GM19467 (cell line): ENCODE results near the gene PDZD2.
"Not testable (repeated sequence)": the region's sequence is repeated elsewhere in the genome, so short reads cannot be mapped to it uniquely, and the experiment has no call there.

ENCODE experiments used
- ATAC-seq: cut with Tn5 transposase; IDR thresholded peaks from one replicate; pipeline ENCODE4 v1.9.1; 2021; ENCODE audit warnings: mild to moderate bottlenecking, moderate library complexity; ENCODE audit not compliant: unreplicated experiment

Gene PDZD2

DNA sequence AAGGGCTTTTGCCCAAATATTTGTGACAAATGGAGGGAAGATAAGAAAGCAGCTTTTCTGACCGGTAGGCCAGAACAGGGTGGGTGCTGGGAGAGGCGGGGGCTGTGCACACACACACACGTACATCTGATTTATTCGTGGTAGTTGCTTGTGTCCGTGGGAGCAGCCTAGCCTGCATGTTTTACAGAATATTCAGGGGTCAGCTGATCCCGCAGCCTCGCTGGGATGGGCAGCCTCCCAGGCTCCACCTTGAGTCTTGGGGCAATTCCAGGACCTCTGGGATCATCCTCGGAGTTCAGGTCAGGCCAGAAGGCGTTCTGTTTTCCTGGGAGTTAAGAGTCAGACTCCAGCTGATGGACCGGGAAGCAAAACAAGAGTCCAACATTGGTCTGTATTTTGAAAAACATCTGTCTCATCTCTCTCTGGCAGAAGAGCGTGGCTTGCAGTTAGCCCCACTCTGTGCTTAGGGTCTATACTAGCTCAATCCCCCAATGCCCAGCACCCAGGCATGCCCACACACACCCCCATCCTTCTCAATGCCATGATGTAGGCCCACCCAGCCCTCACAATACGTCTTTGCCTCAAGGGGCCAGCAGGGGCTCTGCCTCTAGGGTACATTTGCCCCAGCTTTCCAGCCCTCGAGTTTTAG is 324.6 kb downstream of the PDZD2 start:
- no peak for ATAC-seq

DNA sequence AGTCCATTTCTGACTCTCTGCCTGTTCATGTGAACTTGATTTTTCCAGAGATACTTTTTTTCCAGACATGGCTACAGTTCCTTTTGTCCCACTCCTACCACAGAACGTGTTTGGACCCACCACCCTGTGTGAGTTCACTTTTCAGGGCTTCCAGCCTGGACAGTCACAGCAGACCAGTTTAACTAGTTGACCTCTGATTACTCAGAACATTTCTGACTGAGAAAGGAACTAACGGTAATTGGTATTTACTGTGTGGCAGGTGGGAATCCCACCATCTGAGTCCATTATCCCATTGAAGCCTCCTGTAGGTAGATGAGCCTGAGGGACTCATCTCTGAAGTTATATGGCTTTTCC is 325.1 kb downstream of the PDZD2 start:
- ATAC-seq: no peak

DNA sequence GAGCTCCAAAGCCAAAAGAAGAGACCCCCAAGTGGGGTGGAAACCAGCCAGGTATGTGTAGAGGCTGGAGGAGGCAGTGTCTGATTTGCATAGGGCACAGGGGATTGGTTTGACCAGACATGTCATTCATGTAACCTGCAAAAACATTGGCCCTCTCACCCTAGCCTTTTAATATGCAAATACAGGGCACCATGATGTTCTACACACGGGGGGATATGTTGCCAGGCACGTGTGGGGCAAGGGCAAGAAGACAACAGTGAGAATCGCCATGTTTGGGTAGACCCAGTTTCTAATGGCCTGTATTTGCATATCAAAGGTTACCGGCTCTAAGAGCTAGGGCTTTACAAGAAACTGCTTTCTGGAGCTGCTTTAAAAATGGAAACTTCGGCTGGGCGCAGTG is 326.3 kb downstream of the PDZD2 start:
- no peak for ATAC-seq

DNA sequence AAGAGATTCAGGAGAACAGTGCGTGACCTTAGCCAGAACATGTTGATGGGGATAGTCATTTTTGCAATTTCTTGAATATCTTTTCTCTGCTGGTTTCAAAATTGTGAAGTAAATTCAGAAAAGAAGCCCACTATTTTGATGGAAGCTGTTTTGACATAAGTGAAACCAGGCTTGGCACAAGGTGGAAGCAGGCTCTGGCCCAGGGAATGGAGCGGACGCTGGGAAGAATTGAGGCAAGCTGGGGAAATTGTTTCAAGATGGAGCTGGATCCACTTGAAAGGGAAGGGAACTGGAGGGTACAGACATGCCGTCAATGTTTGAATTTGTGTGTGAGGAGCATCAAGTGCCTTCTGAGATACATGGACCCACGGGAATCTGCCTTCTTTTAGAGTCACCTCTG is 328.0 kb downstream of the PDZD2 start:
- no peak for ATAC-seq

DNA sequence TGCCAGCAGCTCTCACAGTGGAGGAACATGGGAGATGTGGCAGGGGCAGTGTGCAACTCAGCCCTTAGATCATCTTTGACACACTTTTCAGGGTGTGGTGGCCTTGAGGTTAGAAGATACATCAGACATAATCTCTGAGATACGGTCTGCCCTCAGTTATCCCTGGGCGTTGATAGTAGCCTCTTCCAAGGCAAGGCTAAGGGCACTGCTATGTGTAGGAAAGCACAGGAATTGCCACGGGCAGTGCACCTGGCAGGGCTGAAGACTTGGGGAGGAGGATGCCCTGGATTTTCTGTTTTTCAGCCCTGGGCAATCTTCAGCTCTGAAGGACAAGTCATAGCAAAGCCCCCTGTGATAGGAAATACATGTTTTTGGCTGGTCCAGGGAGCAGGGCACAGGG is 328.5 kb downstream of the PDZD2 start:
- no peak for ATAC-seq

DNA sequence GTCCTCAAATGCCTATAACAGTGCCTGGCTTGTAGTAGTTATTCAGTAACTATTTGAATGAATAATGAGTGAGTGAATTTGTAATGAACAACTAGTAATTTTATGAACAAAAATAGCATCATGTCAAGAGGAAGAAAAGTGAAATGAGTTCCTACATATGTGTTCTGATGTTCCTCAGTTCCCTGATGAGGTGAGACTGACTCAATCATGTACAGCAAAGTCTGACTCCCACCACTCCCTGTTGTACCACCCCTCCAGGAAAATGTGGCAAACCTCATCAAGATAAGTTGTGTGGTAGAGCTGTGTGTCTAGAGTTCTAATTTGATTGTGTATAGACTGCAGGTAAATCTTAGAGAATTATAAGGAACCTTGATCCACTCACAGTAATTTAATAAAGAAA is 333.6 kb downstream of the PDZD2 start:
- ATAC-seq: no peak

DNA sequence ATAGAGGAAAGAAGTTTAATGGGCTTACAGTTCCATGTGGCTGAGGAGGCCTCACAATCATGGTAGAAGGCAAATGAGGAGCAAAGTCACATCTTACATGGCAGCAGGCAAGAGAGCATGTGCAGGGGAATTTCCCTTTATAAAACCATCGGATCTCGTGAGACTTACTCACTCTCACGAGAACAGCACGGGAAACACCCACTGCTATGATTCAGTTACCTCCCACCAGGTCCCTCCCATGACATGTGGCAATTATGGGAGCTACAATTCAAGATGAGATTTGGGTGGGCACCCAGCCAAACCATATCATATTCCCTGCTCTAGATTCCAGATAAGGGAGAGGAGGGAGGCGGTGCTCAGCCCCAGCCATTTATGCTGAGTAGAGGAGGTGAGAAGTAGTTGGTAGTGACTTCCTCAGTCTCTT is 336.3 kb downstream of the PDZD2 start:
- ATAC-seq: not testable (repeated sequence)

DNA sequence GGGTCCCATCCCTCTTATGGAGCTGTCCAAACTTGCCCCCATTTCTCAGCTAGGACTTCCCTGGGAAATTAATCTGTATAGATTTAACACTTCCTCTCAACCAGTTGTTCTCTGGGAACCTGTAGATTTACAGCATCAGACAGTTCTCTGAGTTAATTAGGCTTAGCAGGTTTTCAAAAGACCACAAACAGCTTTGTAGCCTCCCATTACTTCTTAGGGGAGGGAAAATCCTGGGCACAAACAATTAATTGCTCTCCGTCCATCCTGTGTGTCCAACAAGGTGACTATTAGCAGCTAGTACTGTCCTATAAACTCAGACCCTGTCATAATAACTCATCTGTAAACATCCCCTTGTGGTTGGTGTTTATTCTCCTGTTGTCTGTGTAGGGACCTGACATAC is 337.2 kb downstream of the PDZD2 start:
- ATAC-seq: no peak

DNA sequence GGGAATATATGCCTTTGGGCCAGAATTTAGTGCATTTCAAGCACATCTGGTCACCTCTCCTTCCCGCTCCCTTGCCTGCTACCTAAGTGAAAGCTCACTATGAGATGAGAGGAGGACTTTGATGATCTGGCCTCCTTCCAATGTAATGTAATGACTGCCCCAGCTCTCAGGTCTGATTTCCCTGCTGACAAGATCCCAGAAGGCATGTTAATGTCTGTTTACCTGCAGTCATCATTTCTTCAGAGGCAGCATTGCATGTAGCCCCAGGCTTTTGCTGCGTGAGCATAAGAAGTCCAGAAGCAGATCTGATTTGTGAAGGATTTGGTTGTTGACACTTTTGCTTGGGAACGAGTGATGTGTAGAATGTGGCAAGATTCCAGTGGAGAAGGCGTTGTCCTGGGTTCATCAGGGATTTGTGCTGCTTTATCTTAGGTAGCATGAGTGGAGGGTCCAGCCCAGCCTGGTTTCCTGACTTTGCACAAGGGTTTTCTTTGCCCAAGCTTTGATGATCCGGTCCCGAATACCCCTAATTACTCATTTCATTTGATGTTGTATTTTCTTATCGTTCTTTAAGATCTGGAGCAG is 342.5 kb downstream of the PDZD2 start:
- no peak for ATAC-seq

DNA sequence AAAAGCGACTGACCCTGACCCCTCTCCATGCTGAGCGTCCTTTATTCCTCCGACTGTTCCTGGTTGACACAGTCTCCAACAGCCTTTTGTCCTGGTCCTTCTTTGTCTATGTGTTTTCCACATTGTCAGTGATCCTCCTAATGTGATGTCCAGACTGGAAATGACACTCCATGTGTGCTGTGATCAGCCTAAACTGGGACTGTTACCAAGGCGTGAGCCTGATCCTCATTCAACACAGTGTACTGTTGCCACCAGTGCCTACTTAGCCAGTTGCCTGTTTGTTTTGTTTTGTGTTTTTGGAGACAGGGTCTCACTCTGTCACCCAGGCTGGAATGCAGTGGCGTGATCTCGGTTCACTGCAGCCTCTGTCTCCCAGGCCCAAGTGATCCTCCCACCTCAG is 343.1 kb downstream of the PDZD2 start:
- no peak for ATAC-seq

DNA sequence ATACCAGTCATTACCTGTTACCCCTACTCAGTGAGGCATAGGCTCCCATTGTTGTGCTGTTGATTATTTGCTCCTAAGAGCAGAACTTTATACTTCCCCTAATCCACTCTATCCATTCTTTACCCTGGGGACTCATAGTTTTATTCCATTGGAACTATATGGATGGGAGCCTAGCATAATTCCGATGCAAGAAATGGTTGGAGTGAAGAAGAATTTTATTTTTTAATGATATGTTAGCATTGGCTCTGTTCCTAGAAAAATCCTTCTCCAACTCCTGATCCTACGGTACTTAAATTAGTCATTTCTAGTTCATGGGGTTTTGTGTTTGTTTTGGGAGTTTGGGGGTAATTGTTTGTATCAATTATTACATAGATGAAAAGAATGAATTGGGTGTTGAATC is 343.7 kb downstream of the PDZD2 start:
- no peak for ATAC-seq

DNA sequence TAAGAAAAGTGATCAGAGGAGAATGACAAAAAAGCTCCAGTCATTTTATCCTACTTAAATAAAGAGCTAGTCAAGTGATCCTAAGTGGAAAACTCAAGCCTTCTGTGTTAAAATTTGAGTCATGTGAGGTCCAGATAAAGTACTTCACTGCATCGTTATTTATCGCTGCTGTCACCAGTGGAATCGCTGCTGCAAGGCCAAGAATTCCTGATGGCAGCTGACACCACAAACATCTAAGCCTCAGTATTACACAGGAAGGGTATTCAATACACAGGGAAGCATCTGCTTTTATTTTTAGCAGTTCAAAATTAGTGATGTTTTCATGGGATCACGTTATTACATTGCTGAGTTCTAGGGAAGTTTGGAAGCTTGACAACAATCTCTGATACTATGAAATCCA is 344.9 kb downstream of the PDZD2 start:
- ATAC-seq: no peak

DNA sequence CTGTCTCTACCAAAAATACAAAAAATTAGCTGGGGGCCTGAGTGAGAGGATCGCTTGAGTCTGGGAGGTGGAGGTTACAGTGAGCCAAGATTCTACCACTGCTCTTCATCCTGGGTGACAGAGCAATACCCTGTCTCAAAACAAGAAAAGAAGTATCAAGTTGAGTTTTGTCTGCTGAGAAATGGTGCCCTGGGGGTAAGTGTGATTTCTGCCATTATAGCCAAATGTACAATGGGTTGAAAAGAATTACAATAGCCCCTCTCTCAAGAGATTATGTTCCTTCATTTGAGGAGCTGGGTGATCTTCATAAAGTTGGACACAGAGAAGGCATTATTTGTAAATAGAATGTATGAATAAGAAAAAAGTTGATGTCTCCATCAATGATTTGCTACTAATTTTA is 345.8 kb downstream of the PDZD2 start:
- no peak for ATAC-seq

DNA sequence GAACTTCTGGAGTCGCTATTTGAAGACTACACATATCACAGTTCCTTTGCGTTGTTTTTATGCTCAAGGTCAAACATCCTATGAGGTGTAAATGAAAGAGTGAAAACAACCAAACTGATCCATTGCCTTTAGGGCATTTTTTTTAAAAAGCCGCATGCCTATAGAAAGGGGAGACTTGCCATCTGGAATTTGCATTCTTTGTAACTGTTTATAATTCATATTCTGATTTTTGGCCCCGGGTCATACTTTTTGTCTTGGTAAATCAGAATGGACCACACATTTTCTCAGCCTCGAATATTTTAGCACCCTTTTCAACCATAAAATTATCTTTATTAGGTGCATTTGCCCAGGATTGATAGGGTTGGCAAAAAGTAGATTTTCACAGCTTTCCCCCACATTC is 347.2 kb downstream of the PDZD2 start:
- no peak for ATAC-seq

DNA sequence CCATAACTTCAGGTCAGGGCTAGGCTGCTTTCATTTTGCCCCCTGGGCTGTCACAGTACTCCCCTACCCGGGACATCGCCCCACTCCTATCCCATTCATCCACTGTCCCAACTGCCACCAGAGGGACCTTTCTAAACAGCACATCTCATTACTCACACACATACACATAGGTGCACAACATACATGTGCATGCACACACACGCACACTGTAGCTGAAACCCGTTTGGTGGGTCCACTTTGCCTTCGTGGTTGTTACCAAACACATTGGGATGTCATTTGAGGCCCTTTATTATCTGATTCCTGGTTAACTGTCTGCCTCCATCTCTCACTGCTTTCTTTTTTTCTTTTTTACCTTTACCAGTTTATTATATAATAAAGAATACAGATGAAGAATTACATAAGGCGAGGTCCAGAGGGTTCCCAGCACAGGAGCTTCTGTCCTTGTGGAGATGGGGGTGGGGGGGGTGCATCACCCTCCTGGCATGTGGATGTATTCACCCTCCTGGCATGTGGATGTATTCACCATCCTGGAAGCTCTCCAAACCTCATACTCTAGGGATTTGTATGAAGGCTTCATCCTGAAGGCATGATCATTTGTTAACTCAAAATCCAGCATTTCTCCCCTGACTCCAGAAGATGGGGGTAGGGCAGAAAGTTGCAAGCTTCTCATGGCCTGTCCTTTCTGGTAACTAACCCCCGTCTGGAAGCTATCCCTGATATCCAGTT is 349.2 kb downstream of the PDZD2 start:
- no peak for ATAC-seq

DNA sequence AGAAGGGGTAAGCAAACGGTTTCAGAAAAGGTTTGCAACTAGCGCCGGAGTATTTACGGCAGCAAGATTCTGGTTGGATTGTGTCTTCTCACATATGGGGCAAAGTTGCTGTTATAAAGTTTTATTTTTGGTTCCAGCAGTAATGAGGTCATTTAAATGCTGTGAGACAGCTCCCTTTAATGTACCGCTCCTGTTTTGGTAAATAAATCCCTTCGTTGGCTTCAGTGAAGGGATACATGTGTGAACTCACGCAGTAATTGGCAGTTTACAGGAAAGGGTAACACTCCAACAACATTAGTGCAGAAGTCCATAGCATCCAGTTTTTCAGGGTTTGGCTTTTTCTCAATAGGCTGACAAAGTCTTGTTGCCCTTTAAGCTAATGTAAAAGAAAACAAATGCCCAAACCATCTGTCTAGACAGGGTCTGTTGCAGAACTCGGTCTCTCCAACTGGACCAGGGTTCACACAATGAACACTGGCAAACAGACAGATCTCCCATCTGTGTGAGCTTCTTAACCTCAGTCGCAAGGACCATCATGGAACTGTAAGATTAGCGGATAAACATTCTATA is 351.2 kb downstream of the PDZD2 start:
- no peak for ATAC-seq

DNA sequence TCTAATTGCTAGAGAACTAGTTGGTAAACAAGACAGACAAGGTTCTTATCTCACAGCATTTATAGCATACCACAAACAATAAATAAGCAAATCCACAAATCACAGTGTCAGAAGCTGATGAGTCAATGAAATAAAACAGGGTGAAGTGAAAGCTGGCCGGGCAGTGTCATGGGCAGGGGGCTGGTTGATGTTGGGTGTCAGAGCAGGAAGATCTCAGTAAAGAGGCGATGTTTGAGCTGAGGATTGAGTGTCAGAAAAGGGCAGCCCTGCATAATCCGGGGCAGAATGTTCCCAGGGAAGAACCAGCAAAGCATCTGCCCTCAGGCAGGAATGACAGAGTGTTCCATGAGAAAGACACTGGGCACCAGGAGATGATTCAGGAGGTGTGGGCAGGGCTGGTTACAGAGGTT is 351.8 kb downstream of the PDZD2 start:
- no peak for ATAC-seq

DNA sequence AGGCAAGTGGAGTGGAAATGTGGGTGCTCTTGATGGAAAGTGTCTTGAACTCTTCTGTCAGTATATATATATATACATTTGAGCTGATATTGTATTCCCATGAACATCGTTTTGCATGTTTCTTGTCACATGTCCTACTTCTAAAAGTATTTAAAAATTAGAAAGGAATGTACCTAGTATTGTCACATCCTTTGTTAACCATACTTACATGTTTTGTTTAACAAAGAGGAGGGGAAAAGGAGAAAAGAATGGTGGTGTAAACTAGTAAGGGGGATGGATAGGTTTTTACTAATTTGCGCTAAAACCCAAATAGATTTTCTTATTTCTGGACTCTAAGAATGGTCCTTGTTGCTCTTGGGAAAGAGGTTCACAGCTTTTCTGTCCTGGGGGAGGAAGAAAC is 353.4 kb downstream of the PDZD2 start:
- ATAC-seq: no peak

DNA sequence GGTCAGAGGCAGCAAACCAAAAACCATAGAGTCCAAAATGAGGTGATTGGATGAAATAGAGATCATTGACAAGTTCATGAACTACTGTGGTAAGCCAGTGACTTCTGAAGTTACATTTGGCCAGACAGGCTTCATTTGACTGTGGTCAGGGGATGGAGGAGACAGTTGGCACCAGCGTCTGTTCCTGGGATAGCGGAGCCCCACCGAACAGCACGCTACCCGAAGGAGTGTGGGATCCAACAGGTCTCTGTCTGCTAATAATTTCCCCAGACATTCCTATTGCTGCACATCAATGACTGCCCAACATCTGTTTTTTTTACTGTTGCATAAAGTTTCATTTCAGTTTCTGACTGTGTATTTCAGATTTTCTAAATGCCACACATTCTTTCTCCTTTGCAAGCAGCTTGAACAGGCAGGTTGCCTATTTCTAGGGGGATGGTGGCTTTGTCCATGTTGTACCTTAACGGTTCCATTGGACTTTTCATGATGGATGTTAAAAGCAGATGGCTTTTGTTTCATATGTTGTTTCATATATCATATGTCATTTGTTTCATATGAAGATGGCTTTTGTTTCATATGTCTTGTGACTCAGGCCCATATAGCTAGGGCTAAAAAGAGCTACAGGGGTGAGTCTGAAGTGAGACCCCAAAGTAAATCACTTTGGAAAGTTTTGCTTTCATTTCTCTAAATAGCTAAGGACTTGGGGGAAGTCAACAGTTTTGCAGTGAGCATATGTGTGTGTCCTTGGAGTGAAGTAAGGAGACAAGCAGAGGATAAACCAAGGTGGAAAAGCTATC is 354.4 kb downstream of the PDZD2 start:
- ATAC-seq: peak; percentile 33

DNA sequence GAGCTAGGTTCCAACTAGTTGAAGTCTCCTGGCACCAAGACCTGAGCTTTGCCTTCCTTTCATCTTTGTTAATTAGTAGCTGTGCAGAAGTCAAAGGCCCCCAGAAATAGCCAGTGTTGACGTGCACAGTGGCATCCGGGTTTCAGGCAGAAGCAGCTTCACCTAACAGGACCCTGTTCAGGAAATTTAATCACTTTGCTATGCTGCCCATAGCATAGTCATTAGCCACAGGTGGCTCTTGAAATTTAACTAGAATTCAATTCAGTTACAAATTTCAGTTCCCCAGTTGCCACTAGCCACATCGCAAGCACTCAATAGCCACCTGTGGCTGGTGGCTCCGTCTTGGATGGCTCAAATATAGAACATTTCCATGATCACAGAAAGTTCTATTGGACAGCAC is 356.1 kb downstream of the PDZD2 start:
- ATAC-seq: peak; percentile 83

DNA sequence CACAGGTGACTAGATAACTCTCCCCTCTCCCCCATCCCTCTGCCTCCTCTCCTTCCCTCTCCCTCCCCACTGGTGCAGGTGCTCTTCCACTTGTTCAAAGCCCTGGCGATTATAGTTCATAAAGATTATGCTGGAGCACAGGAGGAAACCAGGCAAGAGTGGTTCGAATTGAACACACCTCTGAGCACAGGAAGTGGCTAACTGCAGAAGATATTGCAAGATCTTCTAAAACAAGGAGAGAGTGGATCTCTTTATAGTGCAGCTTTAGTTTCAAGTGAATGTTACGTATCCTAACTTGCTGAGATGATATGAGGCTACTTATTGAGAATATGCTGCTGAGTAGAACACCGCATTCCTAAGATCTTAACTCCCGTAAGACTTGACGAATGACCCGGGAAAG is 356.8 kb downstream of the PDZD2 start:
- ATAC-seq: no peak
